ENCODE data around the gene DES. TPM values are rescaled to one million over a fixed set of nuclear protein-coding genes. Genes with fewer than 3 reads are reported as not detected.
"Not testable (repeated sequence)": the region's sequence is repeated elsewhere in the genome, so short reads cannot be mapped to it uniquely, and the experiment has no call there.

Gene DES
- total RNA-seq, 1 donor from 2014 or later = not detected

DNA sequence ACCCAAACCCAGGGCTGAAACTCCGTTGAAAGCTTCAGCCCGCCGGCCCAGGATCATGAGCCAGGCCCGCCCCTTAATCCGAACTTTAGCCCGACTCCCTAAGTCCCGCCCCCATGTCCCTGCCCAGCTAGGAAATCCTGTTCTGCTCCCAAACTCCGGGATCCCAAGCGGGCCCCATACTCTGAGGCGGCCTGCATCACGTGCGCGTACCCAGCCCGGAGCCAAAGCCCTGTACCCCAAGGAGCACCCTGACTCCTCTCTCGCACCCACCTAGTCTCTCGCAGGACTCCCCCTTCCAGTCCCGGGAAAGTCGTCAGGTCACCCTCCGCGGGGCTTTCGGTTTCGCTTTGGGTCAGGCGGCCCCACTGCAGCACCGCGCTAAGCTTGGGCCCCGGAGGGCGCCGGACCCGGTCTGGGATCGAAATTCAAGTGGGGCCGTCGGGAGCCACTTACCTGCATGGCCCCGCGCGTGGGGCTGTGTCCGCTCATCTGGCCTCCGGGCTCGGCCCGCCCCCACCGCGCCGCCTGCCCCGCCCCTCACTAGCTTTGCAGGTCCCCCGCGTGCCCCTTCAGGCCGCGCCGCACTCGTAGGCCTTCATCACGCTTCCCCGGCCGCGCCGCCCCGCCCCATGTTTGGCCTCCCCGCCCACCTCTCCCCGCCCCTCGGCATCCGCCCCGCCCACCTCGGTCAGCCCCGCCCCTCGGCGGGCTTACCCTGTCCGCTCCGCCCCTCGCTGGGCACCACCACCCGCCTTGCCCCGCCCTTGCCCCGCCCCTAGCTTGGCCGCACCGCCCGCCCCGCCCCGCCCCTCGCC lies 30.7 kb upstream of the DES start, which contains the start of gene DNPEP:
Gene DNPEP, minus strand, starts transcription at position 607 of the 815 bp plus-strand sequence. Its CDS starts 118 bp downstream, at position 489.
- peaks cover 35% of the 10 kb centered on the region for H3K36me3 ChIP-seq (ENCODE audit: control insufficient read depth, insufficient read depth, low read length)
- DNase-seq (ENCODE audit: low read depth) (peak; percentile 68), FAIRE-seq (no peak)
- TF ChIP-seq, protein P1, sequence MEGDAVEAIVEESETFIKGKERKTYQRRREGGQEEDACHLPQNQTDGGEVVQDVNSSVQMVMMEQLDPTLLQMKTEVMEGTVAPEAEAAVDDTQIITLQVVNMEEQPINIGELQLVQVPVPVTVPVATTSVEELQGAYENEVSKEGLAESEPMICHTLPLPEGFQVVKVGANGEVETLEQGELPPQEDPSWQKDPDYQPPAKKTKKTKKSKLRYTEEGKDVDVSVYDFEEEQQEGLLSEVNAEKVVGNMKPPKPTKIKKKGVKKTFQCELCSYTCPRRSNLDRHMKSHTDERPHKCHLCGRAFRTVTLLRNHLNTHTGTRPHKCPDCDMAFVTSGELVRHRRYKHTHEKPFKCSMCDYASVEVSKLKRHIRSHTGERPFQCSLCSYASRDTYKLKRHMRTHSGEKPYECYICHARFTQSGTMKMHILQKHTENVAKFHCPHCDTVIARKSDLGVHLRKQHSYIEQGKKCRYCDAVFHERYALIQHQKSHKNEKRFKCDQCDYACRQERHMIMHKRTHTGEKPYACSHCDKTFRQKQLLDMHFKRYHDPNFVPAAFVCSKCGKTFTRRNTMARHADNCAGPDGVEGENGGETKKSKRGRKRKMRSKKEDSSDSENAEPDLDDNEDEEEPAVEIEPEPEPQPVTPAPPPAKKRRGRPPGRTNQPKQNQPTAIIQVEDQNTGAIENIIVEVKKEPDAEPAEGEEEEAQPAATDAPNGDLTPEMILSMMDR (IDR thresholded peaks at IDR 0.05; ENCODE audit: insufficient read depth, low read length, severe bottlenecking) = no peak
- peak within 1 kb of the TSS; percentile 83 for H3K4me3 ChIP-seq (ENCODE audit: low read depth, low read length)
- H3K27me3 ChIP-seq (ENCODE audit: control insufficient read depth, insufficient read depth, low read length) = no peaks in the 10 kb centered on the region

DNA sequence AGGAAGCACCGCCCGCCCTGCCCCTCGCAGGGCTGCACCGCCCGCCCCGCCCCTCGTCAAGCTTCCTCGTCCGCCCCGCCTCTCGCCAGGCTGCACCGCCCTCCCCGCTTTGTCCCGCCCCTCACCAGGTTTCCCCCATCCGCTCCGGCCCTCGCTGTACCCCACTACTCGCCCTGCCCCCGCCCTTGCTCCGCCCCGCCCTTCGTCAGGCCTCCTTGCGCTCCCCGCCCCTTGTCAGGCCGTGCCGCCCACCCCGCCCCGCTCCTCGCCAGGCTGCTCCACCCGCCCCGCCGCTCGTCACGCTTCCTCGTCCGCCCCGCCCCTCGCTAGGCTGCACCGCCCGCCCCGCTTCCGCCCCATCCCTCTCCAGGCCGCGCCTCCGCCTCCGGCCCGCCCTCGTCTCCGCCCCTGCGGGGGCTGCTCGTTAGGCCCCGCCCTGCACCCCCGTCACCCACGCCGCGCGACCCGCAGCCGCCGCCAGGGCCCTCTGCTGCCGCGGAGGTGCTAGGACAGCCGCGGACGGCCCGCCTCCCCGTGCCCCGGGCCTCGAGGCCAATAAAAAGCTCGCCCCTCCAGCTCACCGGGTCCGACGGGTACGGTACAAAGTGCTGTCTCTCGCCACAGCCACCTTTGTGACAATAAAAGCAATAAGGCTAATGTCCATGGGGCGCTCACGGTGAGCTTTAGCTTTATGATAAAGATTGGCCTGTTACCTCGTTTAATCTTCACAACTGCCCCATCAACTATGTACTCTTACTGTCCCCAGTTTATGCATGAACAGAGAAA lies 29.9 kb upstream of the DES start:
- DNase-seq (ENCODE audit: low read depth) (peak; percentile 80), FAIRE-seq (no peak)
- TF ChIP-seq, protein P1 (IDR thresholded peaks at IDR 0.05; ENCODE audit: insufficient read depth, low read length, severe bottlenecking) = peak; percentile 43
- Histone ChIP-seq H3K27me3 (ENCODE audit: control insufficient read depth, insufficient read depth, low read length) (no peaks in the 10 kb centered on the region), H3K36me3 (ENCODE audit: control insufficient read depth, insufficient read depth, low read length) (peaks cover 30% of the 10 kb centered on the region), H3K4me3 (ENCODE audit: low read depth, low read length) (peak overlapping the region; percentile 46)

DNA sequence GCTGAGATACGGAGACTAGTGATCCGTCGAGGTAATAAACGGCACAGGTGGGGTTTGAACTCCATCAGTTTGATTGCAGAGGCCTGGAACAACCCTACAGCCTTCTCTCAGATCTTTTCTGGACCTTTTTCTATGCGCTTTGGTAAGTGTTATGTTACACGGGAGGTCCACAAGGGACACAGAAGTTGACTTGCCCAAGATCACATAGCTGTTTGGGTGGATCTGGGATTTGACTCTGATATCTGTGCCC lies 29.3 kb upstream of the DES start:
- Histone ChIP-seq H3K36me3 (ENCODE audit: control insufficient read depth, insufficient read depth, low read length) (peaks cover 25% of the 10 kb centered on the region), H3K4me3 (ENCODE audit: low read depth, low read length) (peak overlapping the region; percentile 46), H3K27me3 (ENCODE audit: control insufficient read depth, insufficient read depth, low read length) (no peaks in the 10 kb centered on the region)
- FAIRE-seq (no peak), DNase-seq (ENCODE audit: low read depth) (no peak)
- TF ChIP-seq, protein P1 (IDR thresholded peaks at IDR 0.05; ENCODE audit: insufficient read depth, low read length, severe bottlenecking) = no peak

DNA sequence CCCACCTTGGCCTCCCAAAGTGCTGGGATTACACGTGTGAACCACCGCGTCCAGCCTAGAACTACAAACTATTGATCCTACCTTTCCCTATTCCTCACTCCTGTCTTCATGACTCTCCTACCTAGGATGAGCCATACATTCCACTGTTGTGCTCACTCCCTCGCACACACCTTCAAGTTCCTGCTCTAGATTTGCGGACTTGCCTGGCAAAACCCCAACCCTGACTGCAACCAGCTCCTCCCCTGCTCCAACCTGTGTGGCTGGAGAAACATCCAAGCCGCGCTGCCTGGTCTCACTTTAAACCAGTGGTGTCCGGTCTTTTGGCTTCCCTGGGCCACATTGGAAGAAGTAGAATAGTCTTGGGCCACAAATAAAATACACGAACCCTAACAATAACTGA lies 25.4 kb upstream of the DES start:
- no peak for FAIRE-seq
- peak; percentile 25 for DNase-seq (ENCODE audit: low read depth)
- no peak overlapping the region for H3K4me3 ChIP-seq (ENCODE audit: low read depth, low read length)
- TF ChIP-seq, protein P1 (IDR thresholded peaks at IDR 0.05; ENCODE audit: insufficient read depth, low read length, severe bottlenecking) = no peak
- no peaks in the 10 kb centered on the region for H3K36me3 ChIP-seq (ENCODE audit: control insufficient read depth, insufficient read depth, low read length)
- no peaks in the 10 kb centered on the region for H3K27me3 ChIP-seq (ENCODE audit: control insufficient read depth, insufficient read depth, low read length)

DNA sequence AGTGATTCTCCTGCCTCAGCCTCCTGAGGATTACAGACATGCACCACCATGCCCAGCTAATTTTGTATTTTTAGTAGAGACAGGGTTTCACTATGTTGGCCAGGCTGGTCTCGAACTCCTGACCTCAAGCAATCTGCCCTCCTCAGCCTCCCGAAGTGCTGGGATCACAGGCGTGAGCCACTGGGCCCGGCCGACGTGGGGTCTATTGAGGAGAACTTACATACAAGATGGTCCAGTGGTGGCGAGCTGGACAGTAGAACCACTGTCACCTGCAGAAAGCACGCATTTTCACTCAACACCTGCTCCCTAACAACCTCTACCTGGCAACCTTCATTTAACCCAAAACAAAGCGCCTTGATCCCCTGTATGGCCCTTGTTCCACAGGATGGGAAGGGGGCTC lies 23.1 kb upstream of the DES start:
- H3K36me3 ChIP-seq (ENCODE audit: control insufficient read depth, insufficient read depth, low read length); FAIRE-seq; DNase-seq (ENCODE audit: low read depth); H3K27me3 ChIP-seq (ENCODE audit: control insufficient read depth, insufficient read depth, low read length); H3K4me3 ChIP-seq (ENCODE audit: low read depth, low read length): not testable (repeated sequence)

DNA sequence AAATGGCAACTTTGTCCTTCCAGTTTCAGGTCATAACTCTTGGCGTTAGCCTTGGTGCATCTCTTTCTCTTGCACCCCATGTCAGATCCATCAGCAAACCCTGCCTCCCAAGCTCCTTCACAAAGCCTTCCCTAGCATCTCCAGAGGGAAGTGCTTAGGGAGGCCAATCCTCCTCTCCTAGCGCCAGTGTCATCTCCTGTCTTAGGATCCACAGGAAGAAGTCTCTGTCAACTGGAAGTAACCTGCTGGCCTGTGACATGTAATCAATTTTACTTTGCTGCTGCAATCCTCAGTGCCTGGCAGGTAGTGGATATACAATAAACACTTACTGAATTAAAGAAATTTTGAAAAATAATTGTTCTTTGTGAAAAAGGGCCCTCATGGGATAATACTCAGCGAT lies 22.6 kb upstream of the DES start:
- Histone ChIP-seq H3K27me3 (ENCODE audit: control insufficient read depth, insufficient read depth, low read length) (no peaks in the 10 kb centered on the region), H3K36me3 (ENCODE audit: control insufficient read depth, insufficient read depth, low read length) (no peaks in the 10 kb centered on the region), H3K4me3 (ENCODE audit: low read depth, low read length) (no peak overlapping the region)
- no peak for FAIRE-seq
- DNase-seq (ENCODE audit: low read depth) = no peak
- TF ChIP-seq, protein P1 (IDR thresholded peaks at IDR 0.05; ENCODE audit: insufficient read depth, low read length, severe bottlenecking) = no peak
